SK-N-SH (cell line): ENCODE data around the gene BID.

ENCODE experiments used
- EP300 ChIP-seq, 2 experiments: IDR thresholded peaks; 2 replicates each; pipeline versions ENCODE4 v1.4.0 to v1.6.1; 2012; ENCODE audit warnings: borderline replicate concordance in 1 of 2, low read depth in 1 of 2, low read length in 1 of 2
- GABPA ChIP-seq: IDR thresholded peaks from 2 replicates; pipeline ENCODE4 v1.4.0; 2012; ENCODE audit warnings: low read depth, mild to moderate bottlenecking
- IRF3 ChIP-seq: fragments of 150-350 bp; IDR thresholded peaks from 2 replicates; pipeline ENCODE4 v1.6.1; 2016; ENCODE audit warnings: mild to moderate bottlenecking, low read depth, low read length
- MAX ChIP-seq: IDR thresholded peaks from 2 replicates; pipeline ENCODE4 v1.4.0; 2012; ENCODE audit warnings: low read depth
- NFIC ChIP-seq: IDR thresholded peaks from 2 replicates; pipeline ENCODE4 v1.4.0; 2012; ENCODE audit warnings: borderline replicate concordance
- RFX5 ChIP-seq: IDR thresholded peaks from 2 replicates; pipeline ENCODE4 v1.6.1; 2012; ENCODE audit warnings: mild to moderate bottlenecking, improper control_type of control experiment, low read length
- RXRA ChIP-seq: IDR thresholded peaks from 2 replicates; pipeline ENCODE4 v1.4.0; 2012; ENCODE audit warnings: low read depth, mild to moderate bottlenecking, borderline replicate concordance
- SIN3A ChIP-seq: IDR thresholded peaks from 2 replicates; pipeline ENCODE4 v1.6.1; 2012; ENCODE audit warnings: low read depth, mild to moderate bottlenecking, low read length, moderate library complexity, borderline replicate concordance
- SMC3 ChIP-seq: IDR thresholded peaks from 2 replicates; pipeline ENCODE4 v1.6.1; 2012; ENCODE audit warnings: low read depth, low read length, improper control_type of control experiment
- TF ChIP-seq, protein P1 (sequence below): fragments of 200-600 bp; sonication (generic); IDR thresholded peaks from 2 replicates; pipeline ENCODE4 v1.6.1; 2017; ENCODE audit warnings: antibody characterized with exemption, mild to moderate bottlenecking, moderate library complexity

DNA sequence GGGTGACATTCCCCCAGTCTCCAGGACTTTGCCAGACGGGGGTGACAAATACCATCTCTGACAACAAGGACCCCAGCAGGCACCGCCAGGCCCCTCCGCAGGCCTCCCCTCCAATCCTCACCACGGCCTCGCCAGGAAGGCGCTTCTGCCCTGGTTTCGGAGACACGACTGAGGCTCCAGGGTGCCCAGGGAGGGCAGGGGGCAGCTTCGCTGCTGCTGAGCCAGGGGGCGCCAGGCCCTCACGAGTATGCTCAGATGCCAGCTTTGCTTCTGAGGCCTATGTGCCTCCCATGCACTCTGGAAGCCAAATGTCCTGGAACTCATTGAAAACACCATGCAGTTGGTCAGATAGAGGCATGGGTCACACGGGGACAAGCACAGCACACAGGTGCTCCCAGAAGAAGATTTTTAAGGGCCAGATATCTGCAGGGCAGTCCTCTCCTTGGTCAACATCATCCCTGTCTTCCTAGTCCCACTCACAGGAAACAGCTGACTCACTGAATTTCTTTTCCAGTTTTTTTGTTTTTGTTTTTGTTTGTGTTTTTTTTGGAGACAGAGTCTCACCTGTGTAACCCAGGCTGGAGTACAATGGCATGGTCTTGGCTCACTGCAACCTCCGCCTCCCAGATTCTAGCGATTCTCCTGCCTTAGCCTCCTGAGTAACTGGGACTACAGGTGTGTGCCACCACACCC, 19.9 kb downstream of the BID start:
- TF ChIP-seq RFX5 (no peak), SMC3 (no peak), MAX (no peak), IRF3 (no peak), GABPA (no peak), EP300 (IDR thresholded peaks at IDR 0.05; ENCODE audit: borderline replicate concordance in 1 of 2, low read depth in 1 of 2, low read length in 1 of 2) (no peak), SIN3A (no peak), NFIC (no peak), RXRA (no peak)
- TF ChIP-seq, protein P1, sequence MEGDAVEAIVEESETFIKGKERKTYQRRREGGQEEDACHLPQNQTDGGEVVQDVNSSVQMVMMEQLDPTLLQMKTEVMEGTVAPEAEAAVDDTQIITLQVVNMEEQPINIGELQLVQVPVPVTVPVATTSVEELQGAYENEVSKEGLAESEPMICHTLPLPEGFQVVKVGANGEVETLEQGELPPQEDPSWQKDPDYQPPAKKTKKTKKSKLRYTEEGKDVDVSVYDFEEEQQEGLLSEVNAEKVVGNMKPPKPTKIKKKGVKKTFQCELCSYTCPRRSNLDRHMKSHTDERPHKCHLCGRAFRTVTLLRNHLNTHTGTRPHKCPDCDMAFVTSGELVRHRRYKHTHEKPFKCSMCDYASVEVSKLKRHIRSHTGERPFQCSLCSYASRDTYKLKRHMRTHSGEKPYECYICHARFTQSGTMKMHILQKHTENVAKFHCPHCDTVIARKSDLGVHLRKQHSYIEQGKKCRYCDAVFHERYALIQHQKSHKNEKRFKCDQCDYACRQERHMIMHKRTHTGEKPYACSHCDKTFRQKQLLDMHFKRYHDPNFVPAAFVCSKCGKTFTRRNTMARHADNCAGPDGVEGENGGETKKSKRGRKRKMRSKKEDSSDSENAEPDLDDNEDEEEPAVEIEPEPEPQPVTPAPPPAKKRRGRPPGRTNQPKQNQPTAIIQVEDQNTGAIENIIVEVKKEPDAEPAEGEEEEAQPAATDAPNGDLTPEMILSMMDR, result peak; percentile 27; the same call in 1 of the 2 replicates
